Smooth muscle cell of the pulmonary artery (primary cell): ENCODE results near the gene ACSM5. TPM values are rescaled to one million over a fixed set of nuclear protein-coding genes. Genes with fewer than 3 reads are reported as not detected.

Source experiments
- total RNA-seq: library from RNA; depleted of rRNA; stranded (reverse); fragments of >200 nt; gene quantifications from 2 replicates; pipeline ENCODE4 v1.2.3, GENCODE V29; 2014

ACSM5 gene, protein sequence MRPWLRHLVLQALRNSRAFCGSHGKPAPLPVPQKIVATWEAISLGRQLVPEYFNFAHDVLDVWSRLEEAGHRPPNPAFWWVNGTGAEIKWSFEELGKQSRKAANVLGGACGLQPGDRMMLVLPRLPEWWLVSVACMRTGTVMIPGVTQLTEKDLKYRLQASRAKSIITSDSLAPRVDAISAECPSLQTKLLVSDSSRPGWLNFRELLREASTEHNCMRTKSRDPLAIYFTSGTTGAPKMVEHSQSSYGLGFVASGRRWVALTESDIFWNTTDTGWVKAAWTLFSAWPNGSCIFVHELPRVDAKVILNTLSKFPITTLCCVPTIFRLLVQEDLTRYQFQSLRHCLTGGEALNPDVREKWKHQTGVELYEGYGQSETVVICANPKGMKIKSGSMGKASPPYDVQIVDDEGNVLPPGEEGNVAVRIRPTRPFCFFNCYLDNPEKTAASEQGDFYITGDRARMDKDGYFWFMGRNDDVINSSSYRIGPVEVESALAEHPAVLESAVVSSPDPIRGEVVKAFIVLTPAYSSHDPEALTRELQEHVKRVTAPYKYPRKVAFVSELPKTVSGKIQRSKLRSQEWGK
- total RNA-seq = 0.13 TPM in 1 of 2 replicates, not detected in the other

DNA sequence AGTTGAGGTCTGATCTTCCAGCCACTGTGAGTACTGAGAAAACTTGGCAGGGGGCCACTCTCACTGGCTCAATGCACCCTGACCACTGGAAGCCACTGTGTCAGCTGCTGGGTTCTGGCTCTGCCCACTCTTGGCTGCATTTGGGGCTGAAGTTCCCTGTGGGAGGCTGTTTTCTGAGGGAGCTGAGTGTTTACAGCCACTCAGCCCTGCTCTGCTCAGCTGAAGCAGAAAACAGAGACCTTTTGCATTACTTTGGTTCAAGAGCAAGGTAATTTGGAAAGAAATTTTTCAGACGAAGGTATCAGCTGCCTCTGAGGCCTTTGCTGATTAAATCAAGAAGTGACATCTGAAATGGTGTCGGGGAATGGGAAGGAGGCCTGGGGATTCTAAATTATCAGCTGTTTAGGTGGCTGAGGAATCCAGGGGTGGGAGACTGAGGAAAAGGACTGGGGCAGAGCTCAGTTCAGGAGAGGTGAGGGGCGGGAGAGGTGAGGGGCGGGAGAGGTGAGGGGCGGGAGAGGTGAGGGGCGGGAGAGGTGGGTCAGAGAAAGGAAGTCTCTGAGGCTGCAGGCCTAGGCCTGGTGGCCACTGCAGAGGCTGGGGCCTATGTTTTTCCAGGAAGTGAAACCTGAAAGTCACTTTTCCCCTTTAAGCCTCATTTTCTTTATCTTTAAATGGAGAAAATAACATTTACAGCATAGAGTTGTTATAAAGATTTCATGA is at the start of gene ACSM5:
TSS of gene ACSM5 (plus strand) at position 137 of the 723 bp plus-strand sequence. CDS start 1,951 bp downstream, outside the sequence.

DNA sequence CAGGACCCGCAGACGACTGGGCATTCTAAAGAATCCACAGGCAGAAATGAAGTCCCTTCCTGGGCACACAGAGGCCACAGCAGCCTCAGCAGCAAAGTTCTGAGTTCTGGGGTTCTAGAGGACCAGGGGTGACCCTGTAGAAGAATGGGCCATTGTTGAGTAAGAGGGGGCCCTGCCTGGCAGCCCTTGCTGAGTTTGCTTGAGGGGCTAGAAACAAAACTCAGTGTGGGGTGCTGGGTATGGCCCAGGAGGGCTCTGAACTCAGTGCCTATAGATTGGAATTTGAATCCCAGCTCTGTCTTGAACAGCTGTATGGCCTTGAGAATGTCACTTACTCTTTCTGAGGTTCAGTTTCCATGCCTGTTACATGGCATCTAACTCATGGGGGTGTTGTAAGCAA is 4.7 kb upstream of the ACSM5 start, which contains the start of gene PDILT:
TSS of gene PDILT (minus strand) at position 101 of the 400 bp plus-strand sequence. CDS start 5,437 bp downstream, outside the sequence.

DNA sequence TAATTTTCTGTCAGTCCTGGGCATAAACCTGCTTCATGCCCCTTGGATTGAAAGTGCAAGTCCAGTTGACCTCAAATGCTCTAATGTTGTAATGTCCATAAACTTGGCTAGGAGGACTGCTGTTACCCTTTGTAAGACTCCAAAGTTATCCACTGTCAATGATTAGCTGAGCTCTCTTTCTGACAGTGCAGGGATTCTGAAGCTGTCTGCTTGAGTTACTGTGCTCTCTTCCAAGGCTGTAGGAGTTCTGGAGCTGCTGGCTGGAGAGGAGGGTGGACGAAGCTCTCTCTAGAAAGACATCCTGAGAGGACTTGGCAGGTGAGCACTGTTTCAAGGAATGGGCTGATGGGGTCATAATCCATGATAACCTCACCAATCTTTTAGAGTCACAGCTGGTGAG is 42.0 kb downstream of the ACSM5 start, which contains the start of gene ACSM2A:
TSS of gene ACSM2A (plus strand) at position 158 of the 400 bp plus-strand sequence. CDS start 8,594 bp downstream, outside the sequence.

Other genes starting within 250 kb of the ACSM5 start
- gene GP2, start 82.0 kb upstream of the ACSM5 start, total RNA-seq = not detected in 2 replicates
- gene UMOD, start 56.8 kb upstream of the ACSM5 start, total RNA-seq = not detected in 2 replicates
- gene PDILT, start 4.8 kb upstream of the ACSM5 start, total RNA-seq = not detected in 2 replicates
- not detected in 2 replicates for gene ACSM2A, start 42.0 kb downstream of the ACSM5 start, total RNA-seq
- not detected in 2 replicates for gene ACSM2B, start 166.8 kb downstream of the ACSM5 start, total RNA-seq